Measurements from ENCODE around the gene TBC1D1.

GRCh38 chr4:38034986-38035882 lies 144.3 kb downstream of the TBC1D1 start:
- TF ChIP-seq CTCF (IDR thresholded peaks at IDR 0.05) (peak; percentile 69 to 78 (median 70)), POLR2A (IDR thresholded peaks at IDR 0.05; ENCODE audit: low read depth) (no peak), POLR2AphosphoS5 (IDR thresholded peaks at IDR 0.05) (no peak), EP300 (IDR thresholded peaks at IDR 0.05) (no peak)

All from esophagus muscularis mucosa (tissue), 4 donors.